ENCODE results near the gene ABT1. TPM values are rescaled to one million over a fixed set of nuclear protein-coding genes. Genes with fewer than 3 reads are reported as not detected.

ABT1 gene
- total and polyA plus RNA-seq, 2 donors (not counting 1 experiment from before 2014, with no cell fraction given): 8.3 to 13.4 TPM

DNA sequence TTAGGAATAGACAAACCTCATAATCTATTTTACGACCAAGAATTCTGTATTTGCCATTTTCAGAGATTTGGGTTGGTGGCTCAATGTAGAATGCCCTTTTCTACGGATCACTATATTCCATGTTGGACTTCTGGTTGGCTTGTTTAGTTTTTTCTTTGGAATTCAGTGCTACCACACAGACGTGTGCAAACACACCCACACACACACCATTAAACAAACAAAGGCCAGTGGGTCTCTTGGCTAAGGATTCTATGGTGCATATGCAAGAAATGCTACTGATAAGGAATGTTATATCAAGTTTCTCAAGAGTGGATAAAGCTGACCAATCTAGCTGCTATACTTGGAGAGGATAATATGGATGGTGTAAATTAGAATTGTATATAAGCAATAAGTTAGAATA lies 8.0 kb downstream of the ABT1 start:
- H2AFZ ChIP-seq (ENCODE audit: low read length): no peak overlapping the region
- H4K20me1 ChIP-seq (ENCODE audit: control insufficient read depth, extremely low read depth, insufficient read depth, low read length): no peaks in the 10 kb centered on the region
- no peak for TF ChIP-seq EZH2 (IDR thresholded peaks at IDR 0.05; ENCODE audit: low read length, missing control alignments)
- TF ChIP-seq, protein P1, sequence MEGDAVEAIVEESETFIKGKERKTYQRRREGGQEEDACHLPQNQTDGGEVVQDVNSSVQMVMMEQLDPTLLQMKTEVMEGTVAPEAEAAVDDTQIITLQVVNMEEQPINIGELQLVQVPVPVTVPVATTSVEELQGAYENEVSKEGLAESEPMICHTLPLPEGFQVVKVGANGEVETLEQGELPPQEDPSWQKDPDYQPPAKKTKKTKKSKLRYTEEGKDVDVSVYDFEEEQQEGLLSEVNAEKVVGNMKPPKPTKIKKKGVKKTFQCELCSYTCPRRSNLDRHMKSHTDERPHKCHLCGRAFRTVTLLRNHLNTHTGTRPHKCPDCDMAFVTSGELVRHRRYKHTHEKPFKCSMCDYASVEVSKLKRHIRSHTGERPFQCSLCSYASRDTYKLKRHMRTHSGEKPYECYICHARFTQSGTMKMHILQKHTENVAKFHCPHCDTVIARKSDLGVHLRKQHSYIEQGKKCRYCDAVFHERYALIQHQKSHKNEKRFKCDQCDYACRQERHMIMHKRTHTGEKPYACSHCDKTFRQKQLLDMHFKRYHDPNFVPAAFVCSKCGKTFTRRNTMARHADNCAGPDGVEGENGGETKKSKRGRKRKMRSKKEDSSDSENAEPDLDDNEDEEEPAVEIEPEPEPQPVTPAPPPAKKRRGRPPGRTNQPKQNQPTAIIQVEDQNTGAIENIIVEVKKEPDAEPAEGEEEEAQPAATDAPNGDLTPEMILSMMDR (conservative IDR thresholded peaks at IDR 0.05 in 1 of 2, IDR thresholded peaks at IDR 0.05 in 1 of 2; ENCODE audit: low read depth in 1 of 2, low read length in 2 of 2): no peak
- H3K4me2 ChIP-seq (ENCODE audit: extremely low read depth, insufficient read depth, low read length): no peak overlapping the region
- H3K9ac ChIP-seq (ENCODE audit: insufficient read depth, low read length): no peak overlapping the region
- no peaks in the 10 kb centered on the region for H3K79me2 ChIP-seq (ENCODE audit: control insufficient read depth, insufficient read depth, low read length)
- no peaks in the 10 kb centered on the region for H3K36me3 ChIP-seq (ENCODE audit: control insufficient read depth, insufficient read depth, low read length)
- no peaks in the 10 kb centered on the region for H3K27me3 ChIP-seq (ENCODE audit: control insufficient read depth, insufficient read depth, low read length)
- no peak overlapping the region for H3K4me3 ChIP-seq (replicated peaks in 1 of 4; ENCODE audit: control extremely low read depth in 1 of 4, insufficient read depth in 1 of 4, low read depth in 3 of 4, low read length in 4 of 4)
- no peaks in the 10 kb centered on the region for H3K4me1 ChIP-seq (ENCODE audit: control insufficient read depth, extremely low read depth, insufficient read depth, low read length)
- no peaks in the 10 kb centered on the region for H3K9me3 ChIP-seq (ENCODE audit: control insufficient read depth, insufficient read depth, low read depth, low read length)
- no peak for DNase-seq (ENCODE audit: low read depth in 2 of 2)
- H3K27ac ChIP-seq (ENCODE audit: insufficient read depth, low read length): no peak overlapping the region

DNA sequence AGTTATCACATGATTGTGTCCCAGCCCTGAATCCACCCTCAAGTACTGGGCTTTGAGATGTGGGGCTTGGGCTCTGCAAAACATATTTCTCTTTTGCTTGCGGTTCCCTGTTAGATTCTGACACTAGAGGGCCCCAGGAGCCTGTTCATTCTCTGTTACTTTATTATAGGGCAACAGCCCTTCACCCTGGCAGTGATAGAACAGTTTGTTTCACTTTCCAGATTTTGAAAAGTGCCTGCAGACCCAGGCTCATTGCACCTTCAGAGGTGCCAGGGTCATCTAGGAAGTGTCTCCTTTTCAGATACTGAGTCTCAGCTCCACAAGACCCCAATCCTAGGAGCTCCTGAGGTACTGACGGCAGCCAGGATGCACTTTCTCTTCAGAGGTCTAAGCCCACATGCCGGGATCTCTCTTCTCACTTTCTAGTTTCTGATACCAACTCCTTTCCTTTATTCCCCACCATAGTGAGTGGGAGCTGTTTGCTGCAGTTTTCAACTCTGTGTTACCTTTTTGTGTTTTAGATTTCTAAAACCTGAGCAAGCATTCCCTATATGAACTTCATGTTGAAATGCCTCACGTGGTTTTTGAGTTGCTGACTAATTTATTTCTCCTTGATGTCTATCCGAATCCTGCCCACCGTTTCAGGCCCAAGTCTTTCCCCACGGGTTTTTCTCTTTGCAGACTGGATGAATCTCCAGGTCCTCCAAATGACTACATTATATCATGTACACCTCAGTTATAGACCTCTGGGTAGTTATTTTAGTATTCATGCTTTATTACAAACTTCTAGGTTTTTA lies 10.9 kb downstream of the ABT1 start:
- Histone ChIP-seq H3K9ac (ENCODE audit: insufficient read depth, low read length) (no peak overlapping the region), H3K27me3 (ENCODE audit: control insufficient read depth, insufficient read depth, low read length) (peaks cover 9% of the 10 kb centered on the region), H3K36me3 (ENCODE audit: control insufficient read depth, insufficient read depth, low read length) (no peaks in the 10 kb centered on the region), H3K4me2 (ENCODE audit: extremely low read depth, insufficient read depth, low read length) (peak overlapping the region; percentile 59), H3K4me3 (replicated peaks in 1 of 4; ENCODE audit: control extremely low read depth in 1 of 4, insufficient read depth in 1 of 4, low read depth in 3 of 4, low read length in 4 of 4) (peak overlapping the region; percentile 20 to 50 (median 35)), H3K79me2 (ENCODE audit: control insufficient read depth, insufficient read depth, low read length) (no peaks in the 10 kb centered on the region), H3K9me3 (ENCODE audit: control insufficient read depth, insufficient read depth, low read depth, low read length) (no peaks in the 10 kb centered on the region), H3K27ac (ENCODE audit: insufficient read depth, low read length) (no peak overlapping the region), H3K4me1 (ENCODE audit: control insufficient read depth, extremely low read depth, insufficient read depth, low read length) (no peaks in the 10 kb centered on the region), H4K20me1 (ENCODE audit: control insufficient read depth, extremely low read depth, insufficient read depth, low read length) (no peaks in the 10 kb centered on the region), H2AFZ (ENCODE audit: low read length) (peak overlapping the region; percentile 61)
- TF ChIP-seq EZH2 (IDR thresholded peaks at IDR 0.05; ENCODE audit: low read length, missing control alignments): no peak
- TF ChIP-seq, protein P1 (conservative IDR thresholded peaks at IDR 0.05 in 1 of 2, IDR thresholded peaks at IDR 0.05 in 1 of 2; ENCODE audit: low read depth in 1 of 2, low read length in 2 of 2): peak; percentile 84 to 86
- DNase-seq (ENCODE audit: low read depth in 2 of 2): peak; percentile 44 to 72

DNA sequence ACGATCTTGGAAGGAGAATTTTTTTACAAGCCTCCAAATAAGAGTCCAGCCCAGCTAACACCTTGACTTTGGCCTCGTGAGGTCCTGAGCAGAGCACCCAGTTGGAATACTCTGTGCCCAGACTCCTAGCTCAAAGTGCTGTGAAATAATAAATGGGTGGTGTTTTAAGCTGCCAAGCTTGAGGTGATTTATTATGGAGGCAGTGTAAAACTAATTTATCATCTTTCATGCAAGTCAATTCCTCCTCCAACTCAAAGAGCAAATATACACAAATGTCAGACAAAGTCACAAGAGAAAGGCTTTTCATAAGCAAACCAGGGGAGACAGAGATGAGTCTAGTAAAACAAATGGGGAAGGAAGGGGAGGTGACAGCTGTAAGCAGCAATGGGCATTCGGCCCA lies 12.7 kb downstream of the ABT1 start:
- TF ChIP-seq, protein P1 (conservative IDR thresholded peaks at IDR 0.05 in 1 of 2, IDR thresholded peaks at IDR 0.05 in 1 of 2; ENCODE audit: low read depth in 1 of 2, low read length in 2 of 2): no peak
- TF ChIP-seq EZH2 (IDR thresholded peaks at IDR 0.05; ENCODE audit: low read length, missing control alignments): no peak
- DNase-seq (ENCODE audit: low read depth in 2 of 2): no peak
- Histone ChIP-seq H3K36me3 (ENCODE audit: control insufficient read depth, insufficient read depth, low read length) (no peaks in the 10 kb centered on the region), H3K9me3 (ENCODE audit: control insufficient read depth, insufficient read depth, low read depth, low read length) (no peaks in the 10 kb centered on the region), H3K4me1 (ENCODE audit: control insufficient read depth, extremely low read depth, insufficient read depth, low read length) (no peaks in the 10 kb centered on the region), H3K9ac (ENCODE audit: insufficient read depth, low read length) (no peak overlapping the region), H4K20me1 (ENCODE audit: control insufficient read depth, extremely low read depth, insufficient read depth, low read length) (no peaks in the 10 kb centered on the region), H3K79me2 (ENCODE audit: control insufficient read depth, insufficient read depth, low read length) (no peaks in the 10 kb centered on the region), H3K4me3 (replicated peaks in 1 of 4; ENCODE audit: control extremely low read depth in 1 of 4, insufficient read depth in 1 of 4, low read depth in 3 of 4, low read length in 4 of 4) (no peak overlapping the region), H3K27me3 (ENCODE audit: control insufficient read depth, insufficient read depth, low read length) (peaks cover 27% of the 10 kb centered on the region), H2AFZ (ENCODE audit: low read length) (no peak overlapping the region), H3K27ac (ENCODE audit: insufficient read depth, low read length) (no peak overlapping the region), H3K4me2 (ENCODE audit: extremely low read depth, insufficient read depth, low read length) (no peak overlapping the region)

Data from fibroblast of lung (primary cell).